GM12801 (cell line): ENCODE data around the gene ALDOC.

Experiments used
- TF ChIP-seq, protein P1 (sequence below): IDR thresholded peaks from one replicate; pipeline ENCODE4 v1.5.1; 2011; ENCODE audit warnings: control low read depth; ENCODE audit not compliant: insufficient read length; ENCODE audit errors: extremely low read depth

Gene ALDOC

DNA sequence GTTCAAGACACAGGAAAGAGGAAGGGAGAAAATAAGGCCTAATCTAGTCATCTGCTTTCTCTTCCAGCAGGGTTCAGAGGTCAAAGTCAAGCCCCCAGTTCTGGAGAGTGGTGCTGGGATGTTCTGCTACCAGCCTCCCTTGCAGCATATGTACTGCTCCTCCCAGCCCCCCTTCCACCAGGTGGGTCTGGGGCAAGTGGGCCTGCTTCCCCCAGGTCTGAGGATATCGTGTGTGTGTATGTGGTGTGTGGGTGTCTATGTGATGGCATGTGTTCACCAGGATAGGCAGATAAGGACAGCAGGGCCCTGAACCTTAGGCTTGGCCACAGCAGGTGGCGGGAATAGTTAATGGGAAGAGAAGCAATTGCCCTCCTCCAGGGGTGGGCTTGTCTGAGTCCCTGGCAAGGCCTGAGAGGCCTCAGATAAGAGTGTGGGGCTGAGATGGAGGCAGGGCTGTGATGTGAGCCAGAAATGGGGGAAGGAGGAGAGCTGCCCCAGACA is 49.5 kb downstream of the ALDOC start:
- TF ChIP-seq, protein P1, sequence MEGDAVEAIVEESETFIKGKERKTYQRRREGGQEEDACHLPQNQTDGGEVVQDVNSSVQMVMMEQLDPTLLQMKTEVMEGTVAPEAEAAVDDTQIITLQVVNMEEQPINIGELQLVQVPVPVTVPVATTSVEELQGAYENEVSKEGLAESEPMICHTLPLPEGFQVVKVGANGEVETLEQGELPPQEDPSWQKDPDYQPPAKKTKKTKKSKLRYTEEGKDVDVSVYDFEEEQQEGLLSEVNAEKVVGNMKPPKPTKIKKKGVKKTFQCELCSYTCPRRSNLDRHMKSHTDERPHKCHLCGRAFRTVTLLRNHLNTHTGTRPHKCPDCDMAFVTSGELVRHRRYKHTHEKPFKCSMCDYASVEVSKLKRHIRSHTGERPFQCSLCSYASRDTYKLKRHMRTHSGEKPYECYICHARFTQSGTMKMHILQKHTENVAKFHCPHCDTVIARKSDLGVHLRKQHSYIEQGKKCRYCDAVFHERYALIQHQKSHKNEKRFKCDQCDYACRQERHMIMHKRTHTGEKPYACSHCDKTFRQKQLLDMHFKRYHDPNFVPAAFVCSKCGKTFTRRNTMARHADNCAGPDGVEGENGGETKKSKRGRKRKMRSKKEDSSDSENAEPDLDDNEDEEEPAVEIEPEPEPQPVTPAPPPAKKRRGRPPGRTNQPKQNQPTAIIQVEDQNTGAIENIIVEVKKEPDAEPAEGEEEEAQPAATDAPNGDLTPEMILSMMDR, result no peak

DNA sequence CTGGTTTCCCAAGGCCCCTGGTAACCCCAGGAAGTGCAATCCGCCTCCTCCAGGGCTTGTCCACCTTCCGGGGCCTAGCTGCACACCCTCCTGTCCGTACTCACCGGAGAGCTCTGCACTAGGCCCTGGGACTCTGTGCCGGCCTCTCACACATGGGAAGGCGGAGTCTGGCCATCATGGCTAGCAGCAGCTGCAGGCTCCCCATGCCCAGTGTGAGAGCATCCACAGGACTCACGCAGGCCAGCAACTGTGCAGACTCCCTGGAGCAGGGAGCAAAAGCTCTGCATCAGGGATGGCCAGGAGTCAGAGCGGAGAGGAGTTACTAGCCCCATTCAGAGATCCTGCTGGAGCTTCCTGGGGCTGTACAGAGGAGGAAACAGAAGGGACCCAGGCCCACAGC is 50.3 kb downstream of the ALDOC start:
- TF ChIP-seq, protein P1, result no peak

DNA sequence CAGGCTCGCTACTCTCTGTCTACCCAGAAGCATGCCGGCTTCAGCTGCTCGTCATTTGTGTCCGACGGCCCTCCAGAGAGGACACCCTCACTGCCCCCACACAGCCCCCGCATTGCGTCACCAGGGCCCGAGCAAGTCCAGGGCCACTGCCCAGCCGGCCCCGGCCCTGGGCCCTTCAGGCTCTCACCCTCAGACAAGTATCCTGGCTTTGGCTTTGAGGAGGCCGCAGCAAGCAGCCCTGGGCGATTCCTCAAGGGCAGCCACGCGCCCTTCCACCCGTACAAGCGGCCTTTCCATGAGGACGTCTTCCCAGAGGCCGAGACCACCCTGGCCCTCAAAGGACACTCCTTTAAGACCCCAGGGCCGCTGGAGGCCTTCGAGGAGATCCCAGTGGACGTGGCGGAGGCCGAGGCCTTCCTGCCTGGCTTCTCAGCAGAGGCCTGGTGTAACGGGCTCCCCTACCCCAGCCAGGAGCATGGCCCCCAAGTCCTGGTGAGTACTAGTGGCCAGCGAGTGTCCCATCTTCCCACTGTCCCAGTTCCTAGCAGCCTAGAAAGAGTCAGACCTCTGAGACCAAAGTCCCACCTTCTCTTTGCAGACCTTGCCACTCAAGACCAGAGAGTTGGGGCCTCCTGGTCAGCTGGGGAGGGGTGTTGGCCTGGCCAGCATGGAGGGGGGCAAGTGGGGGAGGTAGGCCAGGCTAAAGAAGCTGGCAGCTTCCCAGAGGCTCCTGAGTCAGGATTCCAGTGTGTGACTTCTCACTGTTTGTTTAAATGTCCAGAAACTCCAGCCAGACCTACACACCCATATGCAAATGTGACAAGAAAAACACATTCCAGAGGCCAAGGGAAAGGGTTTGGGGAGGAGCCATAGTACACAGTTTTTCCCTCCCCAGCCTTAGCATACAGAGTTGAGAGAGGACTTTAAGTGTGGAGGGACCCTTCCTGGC is 51.9 kb downstream of the ALDOC start:
- TF ChIP-seq, protein P1, result no peak

DNA sequence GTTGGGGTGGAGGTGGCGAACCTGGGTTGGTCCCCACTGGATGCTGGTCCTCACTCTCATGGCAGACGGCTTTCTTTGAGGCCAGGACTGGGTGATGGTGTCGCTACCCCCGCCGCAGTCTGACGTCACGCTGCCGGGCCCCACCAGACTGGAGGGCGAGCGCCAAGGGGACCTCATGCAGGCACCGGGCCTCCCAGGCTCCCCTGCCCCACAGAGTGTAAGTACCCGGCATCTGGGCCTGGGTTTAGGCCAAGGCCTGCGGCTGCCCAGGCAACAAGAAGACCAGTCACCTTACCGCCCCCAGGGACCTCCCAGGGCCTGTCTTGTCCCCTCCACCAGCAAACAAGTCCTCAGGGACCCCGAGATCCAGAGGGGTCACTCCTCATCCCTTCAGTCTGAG is 52.8 kb downstream of the ALDOC start:
- TF ChIP-seq, protein P1, result no peak

DNA sequence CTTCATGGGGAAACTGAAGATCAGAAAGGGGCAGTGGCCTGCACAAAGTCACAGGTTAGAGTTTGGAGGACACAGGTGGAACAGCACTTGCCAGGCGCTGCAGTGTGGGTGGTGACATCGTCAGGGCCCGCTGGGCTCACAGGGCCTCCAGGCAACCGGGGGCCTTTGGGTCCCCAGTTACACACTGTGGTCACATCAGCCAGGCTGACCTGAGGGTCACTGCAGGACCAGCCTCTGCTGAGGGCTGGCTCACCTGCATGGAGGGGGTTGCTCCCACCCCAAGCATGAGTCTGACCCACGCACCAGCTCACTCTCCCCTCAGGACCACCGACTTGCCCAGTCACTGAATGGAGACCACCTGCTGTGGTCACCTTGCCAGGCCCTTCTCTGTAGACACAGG is 53.5 kb downstream of the ALDOC start:
- TF ChIP-seq, protein P1, result no peak
